K562 (cell line): ENCODE measurements around the gene CNKSR3. TPM values are rescaled to one million over a fixed set of nuclear protein-coding genes. Genes with fewer than 3 reads are reported as not detected.

Experiments used
- ATAC-seq: fragments of 200-7000 bp; cut with Tn5 transposase; 3 replicates; pipeline ENCODE4 v1.9.1; 2020; ENCODE audit warnings: moderate library complexity
- BruUV-seq: library from RNA; stranded (reverse); fragments of 400-500 nt; replicated peaks from 2 replicates; lab custom pipeline; 2021; lab: Mats Ljungman, UMichigan
- CTCF ChIA-PET: fragments of 300-600 bp; formaldehyde crosslinking; extraction: SDS; loops from one replicate; lab custom pipeline; 2021; ENCODE audit warnings: low intra/inter-chr PET ratio; lab: Yijun Ruan, JAX
- POLR2A ChIA-PET: fragments of 300-600, 350-650 bp; sonication (Branson Sonifier 250); formaldehyde crosslinking; extraction: SDS; loops from one replicate; lab custom pipeline; 2021; ENCODE audit warnings: antibody characterized with exemption, inconsistent platforms; lab: Yijun Ruan, JAX
- DNase-seq, 4 experiments: peaks; one replicate each; pipeline versions ENCODE4 v3.0.0 to v3.0.0-alpha.2; 2011 to 2018; ENCODE audit warnings: low spot score in 3 of 4, mixed read lengths in 3 of 4; ENCODE audit errors: extremely low read depth in 1 of 4
- FAIRE-seq: peaks from 2 replicates; lab custom pipeline; 2011; peaks lifted over from hg19 to GRCh38; lab: Jason Lieb, UNC
- H2AFZ ChIP-seq: 2 replicates; pipeline ENCODE4 v1.6.0; 2011; ENCODE audit warnings: low read depth, low read length, control low read depth, inconsistent platforms
- H3K27ac ChIP-seq: fragments of 200-600 bp; 3 replicates; pipeline ENCODE4 v1.8.0; 2011; ENCODE audit warnings: low read depth, mild to moderate bottlenecking, control low read depth, inconsistent platforms, low read length, moderate library complexity, mixed read lengths; ENCODE audit errors: extremely low read depth
- H3K27me3 ChIP-seq, 2 experiments: fragments of 300-600 bp in 1 of 2; 2 replicates in 1 of 2; 3 replicates in 1 of 2; pipeline versions ENCODE4 v1.6.0 to v1.8.0; 2011; ENCODE audit warnings: inconsistent platforms in 2 of 2, low read length in 2 of 2, mild to moderate bottlenecking in 1 of 2, mixed read lengths in 1 of 2, moderate library complexity in 1 of 2; ENCODE audit not compliant: control insufficient read depth in 2 of 2, insufficient read depth in 2 of 2
- H3K36me3 ChIP-seq: fragments of 300-600 bp; 3 replicates; pipeline ENCODE4 v1.8.0; 2011; ENCODE audit warnings: mild to moderate bottlenecking, low read length, inconsistent platforms; ENCODE audit not compliant: control insufficient read depth, insufficient read depth
- H3K4me1 ChIP-seq, 2 experiments: fragments of 200-600 bp in 1 of 2; replicated peaks in 1 of 2; 2 replicates in 1 of 2; 3 replicates in 1 of 2; pipeline versions ENCODE4 v1.5.1 to v1.8.0; 2011; ENCODE audit warnings: inconsistent platforms in 2 of 2, low read length in 2 of 2, mild to moderate bottlenecking in 1 of 2, mixed read lengths in 1 of 2, moderate library complexity in 1 of 2; ENCODE audit not compliant: control insufficient read depth in 2 of 2, insufficient read depth in 2 of 2
- H3K4me2 ChIP-seq: 2 replicates; pipeline ENCODE4 v1.6.1; 2011; ENCODE audit warnings: low read length, control low read depth, inconsistent platforms, mixed read lengths; ENCODE audit not compliant: insufficient read depth
- H3K4me3 ChIP-seq: fragments of 200-600 bp; sonication (generic), shearing (Covaris generic); 2 replicates; pipeline ENCODE4 v1.5.1; 2016; ENCODE audit warnings: control low read depth, inconsistent platforms
- H3K79me2 ChIP-seq: fragments of 200-600 bp; 3 replicates; pipeline ENCODE4 v1.8.0; 2011; ENCODE audit warnings: low read length, inconsistent platforms; ENCODE audit not compliant: control insufficient read depth, insufficient read depth
- H3K9ac ChIP-seq, 2 experiments: 2 replicates each; pipeline versions ENCODE4 v1.6.0 to v1.6.1; 2011; ENCODE audit warnings: low read depth in 2 of 2, low read length in 2 of 2, control low read depth in 1 of 2, inconsistent platforms in 1 of 2, mild to moderate bottlenecking in 1 of 2, mixed read lengths in 1 of 2; ENCODE audit not compliant: insufficient read depth in 1 of 2
- H3K9me1 ChIP-seq: one replicate; pipeline ENCODE4 v1.6.0; 2011; ENCODE audit warnings: inconsistent platforms, mild to moderate bottlenecking, low read length, moderate library complexity; ENCODE audit not compliant: control insufficient read depth, insufficient read depth
- H3K9me3 ChIP-seq: replicated peaks from 2 replicates; pipeline ENCODE4 v1.5.1; 2011; ENCODE audit warnings: low read depth, low read length, inconsistent platforms; ENCODE audit not compliant: control insufficient read depth, insufficient read depth
- H4K20me1 ChIP-seq: replicated peaks from 2 replicates; pipeline ENCODE4 v1.6.1; 2011; ENCODE audit warnings: low read length, inconsistent platforms, mixed read lengths; ENCODE audit not compliant: control insufficient read depth, insufficient read depth
- BHLHE40 ChIP-seq: IDR thresholded peaks from 2 replicates; pipeline ENCODE4 v1.6.1; 2011; ENCODE audit warnings: low read length, improper control_type of control experiment
- BRD9 ChIP-seq: fragments of 450-650 bp; IDR thresholded peaks from 2 replicates; pipeline ENCODE4 v1.6.1; 2018; ENCODE audit warnings: low read depth; ENCODE audit not compliant: partially characterized antibody
- CBX3 ChIP-seq, 2 experiments: IDR thresholded peaks; 1 replicate in 1 of 2; 2 replicates in 1 of 2; pipeline ENCODE4 v1.6.1; 2012; ENCODE audit warnings: inconsistent platforms in 2 of 2, low read length in 2 of 2, borderline replicate concordance in 1 of 2, control low read depth in 1 of 2
- CHD2 ChIP-seq: IDR thresholded peaks from 2 replicates; pipeline ENCODE4 v1.6.1; 2011; ENCODE audit warnings: low read depth, low read length
- CREM ChIP-seq: IDR thresholded peaks from 2 replicates; pipeline ENCODE4 v1.6.1; 2014; ENCODE audit warnings: antibody characterized with exemption, low read depth
- DIDO1 ChIP-seq: fragments of 450-650 bp; IDR thresholded peaks from 2 replicates; pipeline ENCODE4 v1.6.1; 2016; ENCODE audit warnings: low read depth, missing biosample characterization, missing genetic modification characterization
- EP300 ChIP-seq: IDR thresholded peaks from 2 replicates; pipeline ENCODE4 v1.6.1; 2012; ENCODE audit warnings: low read length, improper control_type of control experiment
- EP400 ChIP-seq: fragments of 450-650 bp; IDR thresholded peaks from 2 replicates; pipeline ENCODE4 v1.6.1; 2017; ENCODE audit warnings: antibody characterized with exemption, mild to moderate bottlenecking, moderate library complexity
- GTF2E2 ChIP-seq: fragments of 200-800 bp; sonication (Bioruptor generic); IDR thresholded peaks from 2 replicates; pipeline ENCODE4 v1.6.1; 2016; ENCODE audit warnings: missing genetic modification characterization, missing compliant biosample characterization
- NBN ChIP-seq: fragments of 450-650 bp; IDR thresholded peaks from 2 replicates; pipeline ENCODE4 v1.6.1; 2016; ENCODE audit warnings: low read depth, mild to moderate bottlenecking
- PCBP1 ChIP-seq: fragments of 200-400 bp; formaldehyde crosslinking; IDR thresholded peaks from 2 replicates; pipeline ENCODE4 v1.6.1; 2018; ENCODE audit warnings: mild to moderate bottlenecking, low read depth, low read length; ENCODE audit not compliant: poor library complexity, severe bottlenecking
- PYGO2 ChIP-seq: fragments of 450-650 bp; IDR thresholded peaks from 2 replicates; pipeline ENCODE4 v1.6.1; 2016; ENCODE audit warnings: mild to moderate bottlenecking, missing genetic modification characterization, moderate library complexity, missing compliant biosample characterization
- SMAD4 ChIP-seq: fragments of 250-450 bp; sonication (Bioruptor Pico); conservative IDR thresholded peaks from 2 replicates; pipeline ENCODE4 v1.8.0; 2021; ENCODE audit warnings: inconsistent platforms, mild to moderate bottlenecking, moderate library complexity
- SPI1 ChIP-seq: IDR thresholded peaks from 2 replicates; pipeline ENCODE4 v1.6.1; 2011; ENCODE audit warnings: low read depth, low read length, control low read depth, borderline replicate concordance
- TOE1 ChIP-seq, 2 experiments: fragments of 450-650 bp in 1 of 2; sonication (generic) in 1 of 2; formaldehyde crosslinking in 1 of 2; IDR thresholded peaks; 2 replicates each; pipeline versions ENCODE4 v1.7.1 to v1.8.0; 2016 to 2022; ENCODE audit warnings: borderline replicate concordance in 2 of 2, mild to moderate bottlenecking in 2 of 2, antibody characterized with exemption in 1 of 2, inconsistent platforms in 1 of 2, low read depth in 1 of 2, missing genetic modification reagents in 1 of 2, moderate library complexity in 1 of 2
- TRIM24 ChIP-seq, 2 experiments: fragments of 450-650 bp; IDR thresholded peaks; 2 replicates each; pipeline ENCODE4 v1.6.1; 2016
- ZEB2 ChIP-seq: fragments of 450-650 bp; IDR thresholded peaks from 2 replicates; pipeline ENCODE4 v1.6.1; 2016
- ZNF12 ChIP-seq: sonication (generic); formaldehyde crosslinking; IDR thresholded peaks from 2 replicates; pipeline ENCODE4 v1.4.0; 2020; ENCODE audit warnings: mild to moderate bottlenecking, missing genetic modification reagents
- ZNF165 ChIP-seq: fragments of 250-450 bp; sonication (Bioruptor Pico); IDR thresholded peaks from 2 replicates; pipeline ENCODE4 v1.4.0; 2020; ENCODE audit warnings: borderline replicate concordance
- ZNF274 ChIP-seq: IDR thresholded peaks from 2 replicates; pipeline ENCODE4 v1.6.1; 2011; ENCODE audit warnings: low read depth, mild to moderate bottlenecking, low read length, moderate library complexity, borderline replicate concordance
- ZNF384 ChIP-seq: IDR thresholded peaks from 2 replicates; pipeline ENCODE4 v1.6.1; 2012; ENCODE audit warnings: low read depth, low read length, improper control_type of control experiment
- WGBS: fragments of 100-300 bp; shearing (Covaris generic); methylation state at CpG from one replicate; pipeline ENCODE4 v1.1.6; 2016; ENCODE audit warnings: low coverage, mixed read lengths; ENCODE audit not compliant: insufficient coverage; ENCODE audit errors: missing lambda C conversion rate; 5-methylcytosine and 5-hydroxymethylcytosine counted together
- in situ Hi-C: fragments of 300-500 bp; cut with MboI; formaldehyde crosslinking; loops from 4 replicates; pipeline ENCODE4 v1.15.0; 2018; ENCODE audit warnings: inconsistent platforms, mixed read lengths
- intact Hi-C: fragments of 100-400 bp; cut with micrococcal nuclease; formaldehyde crosslinking; loops from 2 replicates; pipeline ENCODE4 v1.14.2; 2022
- polyA plus RNA-seq, 8 experiments: library from polyadenylated mRNA; depleted of rRNA in 4 of 8; stranded (reverse) in 5 of 8; unstranded in 3 of 8; fragments of >200 nt; fragmentation: Nextera tagmentation in 2 of 8; fragmentation: Illumina TruSeq in 1 of 8; extraction: Ambion mirVana in 2 of 8; extraction: Trizol in 1 of 8; gene quantifications; 2 replicates each; pipeline versions ENCODE4 v1.2.1 to v1.2.3, GENCODE V29; 2011 to 2014; ENCODE audit warnings: inconsistent platforms in 1 of 8, missing spikeins in 1 of 8
- total RNA-seq, 7 experiments: library from RNA; depleted of rRNA in 6 of 7; stranded (reverse); fragments of >200 nt in 6 of 7; fragmentation: Illumina TruSeq in 2 of 7; extraction: Trizol in 2 of 7; gene quantifications; 2 replicates each; pipeline versions ENCODE4 v1.2.1 to v1.2.3, GENCODE V29; 2011 to 2021; ENCODE audit warnings: low replicate concordance in 1 of 7
- TF ChIP-seq, protein P1 (sequence below): fragments of 450-650 bp; IDR thresholded peaks from 2 replicates; pipeline ENCODE4 v1.6.1; 2016; ENCODE audit warnings: low read depth, mild to moderate bottlenecking, moderate library complexity

CNKSR3 gene
- total and polyA plus RNA-seq, 9 of the 15 experiments (the other 6 are each of a cell fraction or from before 2014, with no cell fraction given) = 4.5 to 29.6 (median 9.5) TPM

DNA sequence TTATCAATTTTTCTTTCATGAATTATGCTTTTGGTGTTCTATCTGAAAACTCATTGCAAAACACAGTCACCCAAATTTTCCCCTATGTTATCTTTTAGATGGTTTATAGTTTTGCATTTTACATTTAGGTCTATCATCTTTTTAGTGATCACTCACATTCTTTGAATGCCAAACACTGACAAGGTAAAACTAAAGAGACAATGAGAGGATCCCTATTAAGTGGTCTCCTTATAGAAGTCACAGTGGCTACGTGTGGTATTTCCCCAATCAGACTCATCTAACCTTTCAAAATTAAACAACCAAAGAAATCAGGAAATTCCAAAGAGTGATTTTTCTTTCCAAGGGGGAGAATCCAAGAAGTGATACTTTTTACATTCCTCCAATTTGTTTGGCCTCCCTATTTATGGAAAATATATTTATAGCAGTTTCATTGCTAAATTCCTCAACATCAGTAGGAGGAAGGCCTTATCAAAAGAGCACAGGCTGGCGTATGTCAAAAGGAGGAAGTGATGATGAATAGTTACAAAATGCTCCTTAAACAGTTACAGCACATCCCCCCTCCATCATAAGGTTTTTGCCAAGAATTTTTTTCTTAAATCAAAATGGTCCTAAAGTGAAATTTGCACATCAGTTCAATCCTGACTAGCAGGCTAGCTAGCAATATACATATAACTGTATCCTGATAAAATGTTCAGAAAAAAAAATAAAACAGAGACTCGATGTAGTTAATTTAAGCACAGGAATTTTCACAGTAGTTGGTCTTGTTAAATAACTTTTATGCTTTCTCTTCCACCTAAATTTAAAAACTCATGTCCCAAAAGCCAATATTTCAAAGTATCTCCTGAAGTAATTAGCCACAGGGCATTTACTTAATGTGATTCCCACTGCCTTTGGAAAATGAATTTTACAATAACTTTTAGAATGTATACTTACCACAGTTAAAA, 77.7 kb downstream of the CNKSR3 start:
- ChIA-PET POLR2A (interaction anchor here (1.0 kb wide), 1 partner anchor 12 kb away, joined by 3 read pairs; no protein-coding TSS in a partner anchor), CTCF (no interaction called here)
- no peaks in the 10 kb centered on the region for H3K27me3 ChIP-seq
- peak overlapping the region; percentile 50 for H3K4me2 ChIP-seq
- no peaks in the 10 kb centered on the region for H4K20me1 ChIP-seq
- no TSS peak for BruUV-seq
- ATAC-seq = peak; percentile 91
- in situ Hi-C loops = no loop called here
- H3K79me2 ChIP-seq = 0 out of 3 replicates have a peak, but pooled peaks cover 3% of the 10 kb centered on the region
- no peaks in the 10 kb centered on the region for H3K9me1 ChIP-seq
- peaks cover 5% of the 10 kb centered on the region; the same call in 1 of the 2 replicates for H3K9me3 ChIP-seq
- H3K36me3 ChIP-seq = peaks cover 46% of the 10 kb centered on the region
- FAIRE-seq = peak; percentile 91
- intact Hi-C loops = no loop called here
- peaks cover 7 to 21% of the 10 kb centered on the region in 2 experiments for H3K4me1 ChIP-seq
- WGBS = 0% methylated on average over 3 of the region's 3 CpGs
- peak overlapping the region in 1 of 2 experiments; percentile 36; a peak in 1 of 4 replicates for H3K9ac ChIP-seq
- H2AFZ ChIP-seq = peak overlapping the region; percentile 46
- no peak overlapping the region for H3K4me3 ChIP-seq
- peak; percentile 54 to 87 (median 72) for DNase-seq
- peak overlapping the region; percentile 66 for H3K27ac ChIP-seq
- TF ChIP-seq DIDO1 (tag) = no peak
- TF ChIP-seq, protein P1, sequence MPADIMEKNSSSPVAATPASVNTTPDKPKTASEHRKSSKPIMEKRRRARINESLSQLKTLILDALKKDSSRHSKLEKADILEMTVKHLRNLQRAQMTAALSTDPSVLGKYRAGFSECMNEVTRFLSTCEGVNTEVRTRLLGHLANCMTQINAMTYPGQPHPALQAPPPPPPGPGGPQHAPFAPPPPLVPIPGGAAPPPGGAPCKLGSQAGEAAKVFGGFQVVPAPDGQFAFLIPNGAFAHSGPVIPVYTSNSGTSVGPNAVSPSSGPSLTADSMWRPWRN = peak; percentile 54; the same call in 1 of the 2 replicates
- TF ChIP-seq SPI1 = peak; percentile 97
- TF ChIP-seq GTF2E2 (tag) = 0 out of 2 replicates have a peak, but pooled peaks have one; percentile 10
- TF ChIP-seq ZNF165 = no peak
- no peak for TF ChIP-seq TOE1 (IDR thresholded peaks at IDR 0.05; ENCODE audit: borderline replicate concordance)
- no peak for TF ChIP-seq TOE1 (CRISPR knock-in tag; IDR thresholded peaks at IDR 0.05; ENCODE audit: borderline replicate concordance, low read depth)
- peak; percentile 82; the same call in 1 of the 2 replicates for TF ChIP-seq NBN
- peak; percentile 60 to 88; a peak in 2 of 4 replicates for TF ChIP-seq TRIM24 (IDR thresholded peaks at IDR 0.05)
- peak; percentile 81 for TF ChIP-seq CREM
- TF ChIP-seq ZEB2 = 0 out of 2 replicates have a peak, but pooled peaks have one; percentile 35
- TF ChIP-seq PYGO2 (tag) = peak; percentile 69
- peak in 1 of 2 experiments; percentile 62; a peak in 1 of 3 replicates for TF ChIP-seq CBX3 (IDR thresholded peaks at IDR 0.05; ENCODE audit: borderline replicate concordance in 1 of 2, low read length in 2 of 2)
- peak; percentile 97 for TF ChIP-seq EP300
- TF ChIP-seq SMAD4 (CRISPR knock-in tag) = 0 out of 2 replicates have a peak, but pooled peaks have one; percentile 20
- peak; percentile 46; the same call in 1 of the 2 replicates for TF ChIP-seq EP400
- peak; percentile 76 for TF ChIP-seq ZNF384
- TF ChIP-seq ZNF274 = no peak
- TF ChIP-seq BHLHE40 = peak; percentile 26; the same call in 1 of the 2 replicates
- TF ChIP-seq CHD2 = peak; percentile 23; the same call in 1 of the 2 replicates
- TF ChIP-seq BRD9 = peak; percentile 71
- no peak for TF ChIP-seq PCBP1
- no peak for TF ChIP-seq ZNF12 (CRISPR knock-in tag)
